Fibroblast of mammary gland (primary cell): ENCODE results near the gene HES3.

Experiments
- DNase-seq: peaks from one replicate; pipeline ENCODE4 v3.0.0-alpha.2; 2010; ENCODE audit warnings: low read depth
- H3K4me3 ChIP-seq: 2 replicates; pipeline ENCODE4 v1.5.1; 2011; ENCODE audit warnings: low read depth, mild to moderate bottlenecking, low read length, moderate library complexity; ENCODE audit not compliant: control insufficient read depth
- TF ChIP-seq, protein P1 (sequence below): conservative IDR thresholded peaks from 2 replicates; pipeline ENCODE4 v1.5.1; 2011; ENCODE audit warnings: low read depth, low read length, inconsistent platforms; ENCODE audit not compliant: control insufficient read depth, insufficient read depth

Gene HES3

DNA sequence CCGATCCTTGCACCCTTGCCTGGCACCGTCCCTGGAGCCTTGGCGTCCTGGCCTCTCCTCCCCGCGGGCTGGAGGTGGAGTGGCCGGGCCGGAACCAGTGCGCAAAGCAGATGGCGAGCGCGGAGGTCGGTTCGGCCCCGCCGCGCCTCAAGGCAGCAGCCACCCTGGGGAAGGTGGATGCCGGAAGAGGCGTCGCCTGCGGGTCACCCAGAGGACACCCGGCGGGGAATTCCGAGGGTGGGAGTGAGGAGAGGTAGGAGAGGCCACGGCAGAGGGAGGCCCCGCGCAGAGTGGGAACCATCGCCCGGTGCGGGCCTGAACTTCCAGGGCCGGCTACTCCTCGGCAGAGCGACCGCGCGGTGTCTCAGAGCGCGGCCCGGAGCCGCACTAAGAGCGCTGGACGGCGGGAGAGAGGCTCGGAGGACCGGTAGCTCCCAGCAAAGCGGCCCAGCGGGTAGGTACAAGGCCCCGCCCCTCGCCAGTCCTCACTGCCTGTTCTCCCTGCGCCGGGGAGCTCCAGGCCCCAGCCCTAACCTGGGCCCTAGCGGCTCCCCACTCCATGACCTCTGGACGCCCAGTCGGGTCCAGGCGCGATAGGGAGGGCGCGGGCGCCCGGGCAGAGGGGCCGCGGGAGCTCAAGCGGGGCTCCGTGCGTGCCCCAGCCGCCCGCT, 38.0 kb upstream of the HES3 start, which contains the start of gene RNF207:
Gene RNF207, plus strand, starts transcription at position 271 of the 671 bp plus-strand sequence. CDS start 417 bp downstream, outside the sequence.
- peak within 1 kb of the TSS; percentile 47 for H3K4me3 ChIP-seq
- TF ChIP-seq, protein P1, sequence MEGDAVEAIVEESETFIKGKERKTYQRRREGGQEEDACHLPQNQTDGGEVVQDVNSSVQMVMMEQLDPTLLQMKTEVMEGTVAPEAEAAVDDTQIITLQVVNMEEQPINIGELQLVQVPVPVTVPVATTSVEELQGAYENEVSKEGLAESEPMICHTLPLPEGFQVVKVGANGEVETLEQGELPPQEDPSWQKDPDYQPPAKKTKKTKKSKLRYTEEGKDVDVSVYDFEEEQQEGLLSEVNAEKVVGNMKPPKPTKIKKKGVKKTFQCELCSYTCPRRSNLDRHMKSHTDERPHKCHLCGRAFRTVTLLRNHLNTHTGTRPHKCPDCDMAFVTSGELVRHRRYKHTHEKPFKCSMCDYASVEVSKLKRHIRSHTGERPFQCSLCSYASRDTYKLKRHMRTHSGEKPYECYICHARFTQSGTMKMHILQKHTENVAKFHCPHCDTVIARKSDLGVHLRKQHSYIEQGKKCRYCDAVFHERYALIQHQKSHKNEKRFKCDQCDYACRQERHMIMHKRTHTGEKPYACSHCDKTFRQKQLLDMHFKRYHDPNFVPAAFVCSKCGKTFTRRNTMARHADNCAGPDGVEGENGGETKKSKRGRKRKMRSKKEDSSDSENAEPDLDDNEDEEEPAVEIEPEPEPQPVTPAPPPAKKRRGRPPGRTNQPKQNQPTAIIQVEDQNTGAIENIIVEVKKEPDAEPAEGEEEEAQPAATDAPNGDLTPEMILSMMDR: no peak
- DNase-seq: peak; percentile 41

DNA sequence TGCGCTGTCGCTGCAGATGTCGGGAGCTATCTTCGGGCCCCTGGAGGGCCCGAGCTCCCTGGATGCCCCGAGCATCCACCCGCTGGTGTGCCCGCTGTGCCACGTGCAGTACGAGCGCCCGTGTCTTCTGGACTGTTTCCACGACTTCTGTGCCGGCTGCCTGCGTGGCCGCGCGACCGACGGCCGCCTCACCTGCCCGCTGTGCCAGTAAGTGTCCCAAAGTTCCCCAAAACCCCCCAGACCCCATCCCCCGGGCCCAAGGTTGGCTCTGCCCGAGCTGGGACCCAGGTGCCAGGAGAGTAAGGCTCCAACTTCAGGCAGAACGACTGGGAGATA, 37.5 kb upstream of the HES3 start:
- TF ChIP-seq, protein P1: no peak
- H3K4me3 ChIP-seq: peak overlapping the region; percentile 3
- DNase-seq: no peak

DNA sequence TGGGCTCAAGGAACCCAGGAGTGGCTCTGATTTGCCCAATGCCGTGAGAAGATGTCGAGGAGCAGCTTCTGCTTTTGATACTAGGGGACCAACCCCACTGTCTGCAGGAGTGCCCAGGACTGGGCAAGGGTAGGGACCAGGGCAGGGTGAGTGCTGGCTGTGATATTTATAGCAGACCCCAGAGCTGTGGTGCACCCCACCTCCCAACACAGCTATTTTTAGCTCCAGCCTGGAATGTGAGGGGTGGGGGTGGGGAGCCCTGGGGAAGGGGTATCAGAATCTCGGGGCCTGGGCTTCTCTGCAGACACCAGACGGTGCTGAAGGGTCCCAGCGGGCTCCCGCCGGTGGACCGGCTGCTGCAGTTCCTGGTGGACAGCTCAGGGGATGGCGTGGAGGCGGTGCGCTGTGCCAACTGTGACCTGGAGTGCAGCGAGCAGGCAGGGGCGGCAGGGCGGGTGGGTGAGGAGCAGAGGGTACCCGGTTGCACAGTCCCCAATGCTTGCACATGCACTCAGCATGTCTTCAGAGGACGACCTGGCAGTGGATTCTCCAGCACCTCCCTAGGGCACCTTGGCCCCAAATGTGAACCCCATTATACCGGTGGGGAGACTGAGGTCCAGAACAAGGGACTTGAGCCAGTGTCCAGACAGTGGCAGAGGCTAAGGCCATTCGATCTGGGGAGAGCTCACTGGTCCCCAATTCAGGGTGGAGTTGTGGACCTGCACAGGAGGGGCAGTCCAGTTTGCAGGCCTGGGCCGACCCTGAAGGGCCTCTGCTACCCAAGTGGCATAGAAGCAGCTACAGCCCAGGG, 36.7 kb upstream of the HES3 start:
- DNase-seq: no peak
- H3K4me3 ChIP-seq: no peak overlapping the region
- TF ChIP-seq, protein P1: no peak

DNA sequence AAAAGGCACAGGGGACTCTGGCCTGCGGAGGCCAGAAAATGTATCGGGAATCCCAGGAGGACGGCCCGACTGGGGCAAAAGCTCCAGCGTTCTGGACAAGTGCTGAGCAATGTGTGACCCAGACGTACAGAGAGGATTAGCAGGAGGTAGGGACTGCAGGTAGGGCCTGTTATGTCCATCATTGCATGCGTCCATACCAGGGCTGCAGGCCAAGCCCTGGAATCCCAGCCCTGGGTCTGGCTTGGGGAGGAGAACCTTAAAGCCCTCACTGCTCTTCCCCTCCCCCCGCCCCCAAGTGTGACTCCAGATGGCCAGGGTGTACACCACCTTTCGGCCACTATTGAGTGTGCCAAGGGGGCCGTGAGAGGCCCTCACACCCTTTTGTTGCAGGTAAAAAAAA, 36.1 kb upstream of the HES3 start:
- DNase-seq: no peak
- TF ChIP-seq, protein P1: no peak

DNA sequence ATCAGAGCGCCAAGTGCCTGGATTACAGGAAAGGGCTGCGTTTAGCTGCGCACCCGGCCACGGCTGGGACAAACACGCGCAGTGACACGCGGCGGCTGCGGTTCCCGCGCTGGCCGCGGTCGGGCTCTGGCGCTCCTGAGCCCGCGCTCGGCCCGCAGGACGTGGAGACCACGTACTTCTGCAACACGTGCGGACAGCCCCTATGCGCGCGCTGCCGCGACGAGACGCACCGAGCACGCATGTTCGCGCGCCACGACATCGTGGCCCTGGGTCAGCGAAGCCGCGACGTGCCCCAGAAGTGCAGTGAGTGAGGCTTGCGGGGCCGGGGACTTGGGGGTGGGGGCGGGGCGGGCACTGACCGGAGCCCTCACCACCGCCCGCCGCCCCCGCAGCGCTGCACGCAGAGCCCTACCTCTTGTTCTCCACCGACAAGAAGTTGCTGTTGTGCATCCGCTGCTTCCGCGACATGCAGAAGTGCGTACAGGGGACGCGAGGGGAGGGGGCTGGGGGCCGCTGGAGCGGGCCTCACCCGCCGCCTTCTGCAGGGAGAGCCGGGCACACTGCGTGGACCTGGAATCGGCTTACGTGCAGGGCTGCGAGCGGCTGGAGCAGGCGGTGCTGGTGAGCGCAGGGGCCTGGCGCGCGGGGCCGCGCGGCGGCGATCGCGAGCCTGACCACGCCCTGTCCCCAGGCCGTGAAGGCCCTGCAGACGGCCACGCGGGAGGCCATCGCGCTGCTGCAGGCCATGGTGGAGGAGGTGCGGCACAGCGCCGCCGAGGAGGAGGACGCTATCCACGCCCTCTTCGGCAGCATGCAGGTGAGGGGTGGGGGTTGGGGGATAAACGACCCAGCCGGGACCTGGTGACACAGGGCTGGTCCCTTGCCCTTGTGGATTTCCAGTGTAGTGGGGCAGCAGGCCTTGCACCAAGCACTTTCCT, 35.0 kb upstream of the HES3 start:
- TF ChIP-seq, protein P1: no peak
- peak overlapping the region; percentile 41 for H3K4me3 ChIP-seq

More for the DNA sequence above, 36.1 kb upstream of the HES3 start:
- H3K4me3 ChIP-seq: no peak overlapping the region

More for the DNA sequence above, 35.0 kb upstream of the HES3 start:
- peak; percentile 50 for DNase-seq
